ENCODE data around the gene EMC8. TPM values are rescaled to one million over a fixed set of nuclear protein-coding genes. Genes with fewer than 3 reads are reported as not detected.
"Not testable (repeated sequence)": the region's sequence is repeated elsewhere in the genome, so short reads cannot be mapped to it uniquely, and the experiment has no call there.

Gene EMC8
- total and polyA plus RNA-seq, 4 donors, result 12.0 to 12.4 (median 12.2) TPM

GRCh38 chr16:85808104-85808503 lies 8.8 kb upstream of the EMC8 start:
- not testable (repeated sequence) for H3K9me3 ChIP-seq (ENCODE audit: control insufficient read depth in 4 of 4, low read length in 3 of 4); H3K9ac ChIP-seq (ENCODE audit: low read depth in 1 of 2, low read length in 2 of 2); H3K27ac ChIP-seq (ENCODE audit: low read depth in 1 of 2, low read length in 2 of 2); DNase-seq (ENCODE audit: low spot score); H3K4me1 ChIP-seq (ENCODE audit: control insufficient read depth in 4 of 4, insufficient read depth in 4 of 4, low read length in 3 of 4); H3K27me3 ChIP-seq (ENCODE audit: control insufficient read depth in 4 of 4, insufficient read depth in 4 of 4, low read length in 3 of 4); H3K4me3 ChIP-seq (ENCODE audit: low read depth in 1 of 3, low read length in 3 of 3)
- whole genome bisulfite sequencing, result 96% methylated on average over 15 of the region's 27 CpGs
- peaks cover 5 to 37% (median 32%) of the 10 kb centered on the region in 4 donors for H3K36me3 ChIP-seq (ENCODE audit: control insufficient read depth in 4 of 4, insufficient read depth in 3 of 4, low read depth in 1 of 4, low read length in 3 of 4)

- peaks cover 5 to 45% (median 40%) of the 10 kb centered on the region in 4 donors for H3K36me3 ChIP-seq (ENCODE audit: control insufficient read depth in 4 of 4, insufficient read depth in 3 of 4, low read depth in 1 of 4, low read length in 3 of 4)
- H3K9ac ChIP-seq (ENCODE audit: low read depth in 1 of 2, low read length in 2 of 2); H3K4me3 ChIP-seq (ENCODE audit: low read depth in 1 of 3, low read length in 3 of 3); H3K9me3 ChIP-seq (ENCODE audit: control insufficient read depth in 4 of 4, low read length in 3 of 4); H3K4me1 ChIP-seq (ENCODE audit: control insufficient read depth in 4 of 4, insufficient read depth in 4 of 4, low read length in 3 of 4); H3K27me3 ChIP-seq (ENCODE audit: control insufficient read depth in 4 of 4, insufficient read depth in 4 of 4, low read length in 3 of 4); H3K27ac ChIP-seq (ENCODE audit: low read depth in 1 of 2, low read length in 2 of 2); DNase-seq (ENCODE audit: low spot score): not testable (repeated sequence)
- 88% methylated on average over 6 of the region's 6 CpGs for WGBS
Observed at GRCh38 chr16:85807340-85807739, 8.0 kb upstream of the EMC8 start.

- no peaks in the 10 kb centered on the region for H3K27me3 ChIP-seq (ENCODE audit: control insufficient read depth in 4 of 4, insufficient read depth in 4 of 4, low read length in 3 of 4)
- DNase-seq (ENCODE audit: low spot score), result no peak
- no peaks in the 10 kb centered on the region for H3K9me3 ChIP-seq (ENCODE audit: control insufficient read depth in 4 of 4, low read length in 3 of 4)
- TF ChIP-seq RAD21 (IDR thresholded peaks at IDR 0.05), result no peak
- no peak for TF ChIP-seq SP1 (IDR thresholded peaks at IDR 0.05)
- TF ChIP-seq FOXA2 (IDR thresholded peaks at IDR 0.05), result no peak
- TF ChIP-seq MAX (IDR thresholded peaks at IDR 0.05), result no peak
- TF ChIP-seq JUND (IDR thresholded peaks at IDR 0.05), result no peak
- TF ChIP-seq REST (IDR thresholded peaks at IDR 0.05), result no peak
- no peak for TF ChIP-seq HNF4A (conservative IDR thresholded peaks at IDR 0.05)
- TF ChIP-seq TAF1 (conservative IDR thresholded peaks at IDR 0.05), result no peak
- no peak for TF ChIP-seq HNF4G (IDR thresholded peaks at IDR 0.05)
- no peak for TF ChIP-seq ATF3 (IDR thresholded peaks at IDR 0.05)
- TF ChIP-seq FOXA1 (IDR thresholded peaks at IDR 0.05), result no peak
- no peak for TF ChIP-seq EGR1 (IDR thresholded peaks at IDR 0.05; ENCODE audit: low read depth in 2 of 2)
- TF ChIP-seq GABPA (IDR thresholded peaks at IDR 0.05 in 1 of 2, conservative IDR thresholded peaks at IDR 0.05 in 1 of 2), result no peak
- TF ChIP-seq NR2F2 (IDR thresholded peaks at IDR 0.05), result no peak
- TF ChIP-seq YY1 (IDR thresholded peaks at IDR 0.05), result no peak
- TF ChIP-seq ZBTB33 (IDR thresholded peaks at IDR 0.05), result no peak
- 97% methylated on average over 11 of the region's 11 CpGs for WGBS
- no peak overlapping the region for H3K27ac ChIP-seq (ENCODE audit: low read depth in 1 of 2, low read length in 2 of 2)
- no peak overlapping the region for H3K9ac ChIP-seq (ENCODE audit: low read depth in 1 of 2, low read length in 2 of 2)
- H3K36me3 ChIP-seq (ENCODE audit: control insufficient read depth in 4 of 4, insufficient read depth in 3 of 4, low read depth in 1 of 4, low read length in 3 of 4), result peaks cover 5 to 53% (median 44%) of the 10 kb centered on the region in 4 donors
- peaks cover 0 to 3% (median 0%) of the 10 kb centered on the region in 4 donors for H3K4me1 ChIP-seq (ENCODE audit: control insufficient read depth in 4 of 4, insufficient read depth in 4 of 4, low read length in 3 of 4)
- no peak overlapping the region for H3K4me3 ChIP-seq (ENCODE audit: low read depth in 1 of 3, low read length in 3 of 3)
Observed at GRCh38 chr16:85806539-85806938, 7.2 kb upstream of the EMC8 start.

All from liver (tissue), 9 donors.